GM23338 (cell line): ENCODE data around the gene CD83. TPM values are rescaled to one million over a fixed set of nuclear protein-coding genes. Genes with fewer than 3 reads are reported as not detected.

Experiments used
- ATAC-seq: fragments of 200-7000 bp; cut with Tn5 transposase; 3 replicates; pipeline ENCODE4 v1.9.1; 2020
- DNase-seq: peaks from one replicate; pipeline ENCODE4 v3.0.0-alpha.2; 2015; ENCODE audit warnings: low spot score
- H2AFZ ChIP-seq: fragments of 200-600 bp; sonication (generic); 2 replicates; pipeline ENCODE4 v1.8.0; 2016; ENCODE audit warnings: antibody characterized with exemption, mild to moderate bottlenecking, moderate library complexity
- H3F3A ChIP-seq: fragments of 200-600 bp; sonication (generic); replicated peaks from 2 replicates; pipeline ENCODE4 v1.8.0; 2017; ENCODE audit warnings: antibody characterized with exemption, mixed run types, low read depth
- H3K27ac ChIP-seq: fragments of 200-600 bp; sonication (generic); 2 replicates; pipeline ENCODE4 v1.6.1; 2016; ENCODE audit warnings: low read depth
- H3K27me3 ChIP-seq: fragments of 200-600 bp; sonication (generic); 2 replicates; pipeline ENCODE4 v1.8.0; 2016; ENCODE audit warnings: mild to moderate bottlenecking, mixed run types, moderate library complexity; ENCODE audit not compliant: insufficient read depth
- H3K36me3 ChIP-seq: fragments of 200-600 bp; sonication (generic); 2 replicates; pipeline ENCODE4 v1.8.0; 2016; ENCODE audit warnings: mild to moderate bottlenecking; ENCODE audit not compliant: insufficient read depth
- H3K4me1 ChIP-seq: fragments of 200-600 bp; sonication (generic); 2 replicates; pipeline ENCODE4 v1.8.0; 2016; ENCODE audit warnings: mild to moderate bottlenecking, moderate library complexity; ENCODE audit not compliant: insufficient read depth
- H3K4me2 ChIP-seq: fragments of 200-600 bp; sonication (generic); 2 replicates; pipeline ENCODE4 v1.7.1; 2017; ENCODE audit warnings: mixed run types
- H3K4me3 ChIP-seq: fragments of 200-600 bp; sonication (generic); 2 replicates; pipeline ENCODE4 v1.6.1; 2016; ENCODE audit warnings: mixed run types
- H3K79me2 ChIP-seq: fragments of 200-600 bp; sonication (generic); replicated peaks from 2 replicates; pipeline ENCODE4 v1.8.0; 2017; ENCODE audit warnings: mild to moderate bottlenecking; ENCODE audit not compliant: insufficient read depth
- H3K9me2 ChIP-seq: fragments of 200-600 bp; sonication (generic); 2 replicates; pipeline ENCODE4 v1.8.0; 2017; ENCODE audit not compliant: insufficient read depth
- H4K20me1 ChIP-seq: fragments of 200-600 bp; sonication (generic); replicated peaks from 2 replicates; pipeline ENCODE4 v1.8.0; 2017; ENCODE audit warnings: mild to moderate bottlenecking; ENCODE audit not compliant: insufficient read depth
- H3K27ac Mint-ChIP-seq: 2 replicates; pipeline ENCODE4 v1.8.0; 2020; ENCODE audit warnings: inconsistent platforms, mild to moderate bottlenecking, moderate library complexity, mixed read lengths
- H3K27me3 Mint-ChIP-seq: 3 replicates; pipeline ENCODE4 v1.8.0; 2022; ENCODE audit warnings: low read depth, mild to moderate bottlenecking, moderate library complexity, mixed read lengths, inconsistent platforms; ENCODE audit not compliant: insufficient read depth, poor library complexity
- H3K36me3 Mint-ChIP-seq: 3 replicates; pipeline ENCODE4 v1.8.0; 2021; ENCODE audit warnings: low read depth, mild to moderate bottlenecking, inconsistent platforms, moderate library complexity, mixed read lengths
- H3K4me1 Mint-ChIP-seq: 3 replicates; pipeline ENCODE4 v1.8.0; 2020; ENCODE audit warnings: mild to moderate bottlenecking, inconsistent platforms, mixed read lengths
- H3K4me3 Mint-ChIP-seq: 3 replicates; pipeline ENCODE4 v1.8.0; 2021; ENCODE audit warnings: moderate library complexity, mild to moderate bottlenecking, inconsistent platforms, mixed read lengths
- H3K9me3 Mint-ChIP-seq: 3 replicates; pipeline ENCODE4 v1.8.0; 2020; ENCODE audit warnings: moderate library complexity, mild to moderate bottlenecking, inconsistent platforms, mixed read lengths
- CREB1 ChIP-seq: fragments of 250-450 bp; sonication (Bioruptor Pico); IDR thresholded peaks from 2 replicates; pipeline ENCODE4 v1.5.0; 2020; ENCODE audit warnings: low read depth, mild to moderate bottlenecking, moderate library complexity
- EZH2 ChIP-seq: fragments of 200-600 bp; sonication (generic); IDR thresholded peaks from one replicate; pipeline ENCODE4 v1.8.0; 2017; ENCODE audit warnings: antibody characterized with exemption, mild to moderate bottlenecking, low read depth; ENCODE audit not compliant: unreplicated experiment
- POLR2AphosphoS5 ChIP-seq: IDR thresholded peaks from 2 replicates; pipeline ENCODE4 v1.6.1; 2016; ENCODE audit warnings: antibody characterized with exemption, low read depth
- ZNF462 ChIP-seq: fragments of 250-450 bp; sonication (Bioruptor Pico); IDR thresholded peaks from 2 replicates; pipeline ENCODE4 v1.5.0; 2020; ENCODE audit warnings: mild to moderate bottlenecking, moderate library complexity
- long read RNA-seq: library from polyadenylated mRNA; unstranded; transcript quantifications from one replicate; pipeline ENCODE4 v2.0.0, GENCODE V29; 2020; ENCODE audit not compliant: unreplicated experiment
- polyA plus RNA-seq: library from polyadenylated mRNA; unstranded; fragments of >200 nt; fragmentation: Nextera tagmentation; extraction: Ambion mirVana; gene quantifications from 2 replicates; pipeline ENCODE4 v1.2.1, GENCODE V29; 2016
- total RNA-seq: library from RNA; depleted of rRNA; stranded (reverse); fragments of >200 nt; shearing (Covaris generic); gene quantifications from 2 replicates; pipeline ENCODE4 v1.2.3, GENCODE V29; 2014; rRNA removed
- TF ChIP-seq, protein P1 (sequence below), 2 experiments: fragments of 200-600 bp in 1 of 2; sonication (generic) in 1 of 2; conservative IDR thresholded peaks; 2 replicates each; pipeline versions ENCODE4 v1.5.1 to v1.6.1; 2016 to 2017; ENCODE audit warnings: antibody characterized with exemption in 2 of 2, low read depth in 2 of 2, mild to moderate bottlenecking in 2 of 2, moderate library complexity in 1 of 2

CD83 gene
- total RNA-seq (10.9 and 13.2 TPM in 2 replicates), polyA plus RNA-seq (6.0 and 8.1 TPM in 2 replicates)
- long read RNA-seq, transcript CD83-201 (5 exons, 2,471 nt): major isoform, 6 of 7 reads
- long read RNA-seq, partial matches to known transcripts: 0 of 7 reads
- long read RNA-seq, other reads (novel, unspliced or antisense): 1 of 7 reads

GRCh38 chr6:14117158-14118090, at the start of gene CD83:
Gene CD83 (plus strand): TSS chr6:14117772. CDS start chr6:14117812, 40 bp downstream.
- H3K4me1 Mint-ChIP-seq: peaks cover 7% of the 10 kb centered on the region
- Histone ChIP-seq H3K27me3 (peaks cover 19% of the 10 kb centered on the region), H3K4me2 (peak within 1 kb of the TSS; percentile 88), H2AFZ (peak within 1 kb of the TSS; percentile 96), H3K27ac (no peak within 1 kb of the TSS), H3F3A (no peaks in the 10 kb centered on the region), H3K9me2 (no peaks in the 10 kb centered on the region), H3K36me3 (no peaks in the 10 kb centered on the region), H4K20me1 (no peaks in the 10 kb centered on the region), H3K4me1 (peaks cover 7% of the 10 kb centered on the region; the same call in 1 of the 2 replicates), H3K79me2 (no peaks in the 10 kb centered on the region), H3K4me3 (peak within 1 kb of the TSS; percentile 89)
- DNase-seq: peak; percentile 84
- peak within 1 kb of the TSS; percentile 89 for H3K4me3 Mint-ChIP-seq
- H3K27me3 Mint-ChIP-seq: peaks cover 9% of the 10 kb centered on the region
- H3K36me3 Mint-ChIP-seq: no peaks in the 10 kb centered on the region; the same call in 2 of the 3 replicates
- TF ChIP-seq, protein P1, sequence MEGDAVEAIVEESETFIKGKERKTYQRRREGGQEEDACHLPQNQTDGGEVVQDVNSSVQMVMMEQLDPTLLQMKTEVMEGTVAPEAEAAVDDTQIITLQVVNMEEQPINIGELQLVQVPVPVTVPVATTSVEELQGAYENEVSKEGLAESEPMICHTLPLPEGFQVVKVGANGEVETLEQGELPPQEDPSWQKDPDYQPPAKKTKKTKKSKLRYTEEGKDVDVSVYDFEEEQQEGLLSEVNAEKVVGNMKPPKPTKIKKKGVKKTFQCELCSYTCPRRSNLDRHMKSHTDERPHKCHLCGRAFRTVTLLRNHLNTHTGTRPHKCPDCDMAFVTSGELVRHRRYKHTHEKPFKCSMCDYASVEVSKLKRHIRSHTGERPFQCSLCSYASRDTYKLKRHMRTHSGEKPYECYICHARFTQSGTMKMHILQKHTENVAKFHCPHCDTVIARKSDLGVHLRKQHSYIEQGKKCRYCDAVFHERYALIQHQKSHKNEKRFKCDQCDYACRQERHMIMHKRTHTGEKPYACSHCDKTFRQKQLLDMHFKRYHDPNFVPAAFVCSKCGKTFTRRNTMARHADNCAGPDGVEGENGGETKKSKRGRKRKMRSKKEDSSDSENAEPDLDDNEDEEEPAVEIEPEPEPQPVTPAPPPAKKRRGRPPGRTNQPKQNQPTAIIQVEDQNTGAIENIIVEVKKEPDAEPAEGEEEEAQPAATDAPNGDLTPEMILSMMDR (conservative IDR thresholded peaks at IDR 0.05; ENCODE audit: low read depth in 2 of 2): peak; percentile 31 to 36; a peak in 2 of 4 replicates
- TF ChIP-seq ZNF462 (CRISPR knock-in tag) (no peak), POLR2AphosphoS5 (peak; percentile 54), CREB1 (CRISPR knock-in tag) (0 out of 2 replicates have a peak, but pooled peaks have one; percentile 9), EZH2 (no peak)
- H3K9me3 Mint-ChIP-seq: no peaks in the 10 kb centered on the region
- ATAC-seq: peak; percentile 91
- no peak within 1 kb of the TSS for H3K27ac Mint-ChIP-seq
